ENCODE results near the gene KBTBD7.

DNA sequence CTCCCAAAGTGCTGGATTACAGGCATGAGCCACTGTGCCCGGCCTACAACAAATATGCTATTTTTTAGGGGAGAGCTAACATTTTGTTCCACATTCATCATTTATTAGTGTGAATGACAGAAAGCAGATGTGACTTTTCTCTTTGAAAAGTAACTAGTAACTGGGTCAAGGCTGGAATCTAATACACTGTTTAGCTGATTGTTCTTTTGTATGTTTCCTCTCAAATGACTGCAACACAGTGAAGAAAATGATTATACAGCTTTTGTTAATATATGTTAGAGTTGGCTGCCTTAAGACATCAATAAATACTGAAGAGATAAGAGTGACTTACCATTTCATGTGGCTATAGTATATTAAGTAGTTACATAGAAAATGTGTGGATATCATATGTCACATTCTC is 42.0 kb upstream of the KBTBD7 start:
- TF ChIP-seq POLR2A (IDR thresholded peaks at IDR 0.05; ENCODE audit: extremely low read depth, insufficient read length), result no peak
- TF ChIP-seq, protein P1, sequence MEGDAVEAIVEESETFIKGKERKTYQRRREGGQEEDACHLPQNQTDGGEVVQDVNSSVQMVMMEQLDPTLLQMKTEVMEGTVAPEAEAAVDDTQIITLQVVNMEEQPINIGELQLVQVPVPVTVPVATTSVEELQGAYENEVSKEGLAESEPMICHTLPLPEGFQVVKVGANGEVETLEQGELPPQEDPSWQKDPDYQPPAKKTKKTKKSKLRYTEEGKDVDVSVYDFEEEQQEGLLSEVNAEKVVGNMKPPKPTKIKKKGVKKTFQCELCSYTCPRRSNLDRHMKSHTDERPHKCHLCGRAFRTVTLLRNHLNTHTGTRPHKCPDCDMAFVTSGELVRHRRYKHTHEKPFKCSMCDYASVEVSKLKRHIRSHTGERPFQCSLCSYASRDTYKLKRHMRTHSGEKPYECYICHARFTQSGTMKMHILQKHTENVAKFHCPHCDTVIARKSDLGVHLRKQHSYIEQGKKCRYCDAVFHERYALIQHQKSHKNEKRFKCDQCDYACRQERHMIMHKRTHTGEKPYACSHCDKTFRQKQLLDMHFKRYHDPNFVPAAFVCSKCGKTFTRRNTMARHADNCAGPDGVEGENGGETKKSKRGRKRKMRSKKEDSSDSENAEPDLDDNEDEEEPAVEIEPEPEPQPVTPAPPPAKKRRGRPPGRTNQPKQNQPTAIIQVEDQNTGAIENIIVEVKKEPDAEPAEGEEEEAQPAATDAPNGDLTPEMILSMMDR (IDR thresholded peaks at IDR 0.05; ENCODE audit: low read depth, low read length), result no peak
- no peak for TF ChIP-seq MYC (IDR thresholded peaks at IDR 0.05; ENCODE audit: low read depth, low read length)
- TF ChIP-seq, protein P2, sequence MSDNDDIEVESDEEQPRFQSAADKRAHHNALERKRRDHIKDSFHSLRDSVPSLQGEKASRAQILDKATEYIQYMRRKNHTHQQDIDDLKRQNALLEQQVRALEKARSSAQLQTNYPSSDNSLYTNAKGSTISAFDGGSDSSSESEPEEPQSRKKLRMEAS (IDR thresholded peaks at IDR 0.05; ENCODE audit: low read depth, low read length), result no peak
